Heart left ventricle (tissue), 16 donors: Measurements from ENCODE around the gene FAAH. TPM values are rescaled to one million over a fixed set of nuclear protein-coding genes. Genes with fewer than 3 reads are reported as not detected.

Source experiments
- ATAC-seq, 4 donors: fragments of 200-7000 bp; cut with Tn5 transposase; one replicate each; pipeline ENCODE4 v1.9.1; 2020 to 2022; ENCODE audit warnings: moderate library complexity in 4 of 4, mild to moderate bottlenecking in 3 of 4, moderate number of reproducible peaks in 1 of 4
- DNase-seq, 5 donors: peaks; one replicate each; pipeline ENCODE4 v3.0.0-alpha.2; 2020
- H3K27ac ChIP-seq, 12 donors: fragments of 200-600 bp; sonication (generic) in 4 of 12; one replicate each; pipeline versions ENCODE4 v1.5.0 to v1.8.0; 2016 to 2022; ENCODE audit warnings: mild to moderate bottlenecking in 2 of 12
- H3K27me3 ChIP-seq, 9 donors: fragments of 200-600 bp; sonication (generic) in 2 of 9; one replicate each; pipeline versions ENCODE4 v1.5.1 to v1.8.0; 2016 to 2022; ENCODE audit warnings: mild to moderate bottlenecking in 3 of 9
- H3K36me3 ChIP-seq, 9 donors: fragments of 200-600 bp; sonication (generic) in 2 of 9; one replicate each; pipeline versions ENCODE4 v1.5.0 to v1.8.0; 2018 to 2022; ENCODE audit warnings: mild to moderate bottlenecking in 2 of 9
- H3K4me1 ChIP-seq, 12 donors: fragments of 200-600 bp; sonication (generic) in 4 of 12; one replicate each; pipeline versions ENCODE4 v1.5.0 to v1.8.0; 2016 to 2022; ENCODE audit warnings: mild to moderate bottlenecking in 3 of 12
- H3K4me3 ChIP-seq, 12 donors: fragments of 200-600 bp; sonication (generic) in 4 of 12; one replicate each; pipeline versions ENCODE4 v1.5.0 to v1.8.0; 2017 to 2022; ENCODE audit warnings: mild to moderate bottlenecking in 9 of 12, moderate library complexity in 4 of 12
- H3K9me3 ChIP-seq, 12 donors: fragments of 200-600 bp; sonication (generic) in 4 of 12; one replicate each; pipeline versions ENCODE4 v1.5.0 to v1.8.0; 2016 to 2022; ENCODE audit warnings: mild to moderate bottlenecking in 1 of 12
- CTCF ChIP-seq, 12 donors: fragments of 200-600 bp; sonication (generic) in 4 of 12; IDR thresholded peaks; one replicate each; pipeline versions ENCODE4 v1.5.0 to v1.8.0; 2018 to 2022; ENCODE audit warnings: antibody characterized with exemption in 12 of 12, mild to moderate bottlenecking in 5 of 12
- POLR2A ChIP-seq, 2 donors: fragments of 450-650 bp; IDR thresholded peaks; one replicate each; pipeline ENCODE4 v1.6.1; 2017; ENCODE audit warnings: antibody characterized with exemption in 2 of 2, mild to moderate bottlenecking in 2 of 2, moderate library complexity in 2 of 2
- WGBS, 4 donors: extraction: QIAGEN DNeasy Blood & Tissue Kit in 2 of 4; methylation state at CpG; one replicate each; pipeline versions ENCODE4 v1.1.5 to v1.1.7; 2013 to 2018; 5-methylcytosine and 5-hydroxymethylcytosine counted together
- intact Hi-C, 10 donors: fragments of 100-400 bp; cut with DNase I; formaldehyde crosslinking; loops; one replicate each; pipeline versions ENCODE4 v1.11.1 to v1.14.2; 2022
- polyA plus RNA-seq, 2 donors: library from polyadenylated mRNA; stranded (reverse); fragments of 200-250 nt; gene quantifications; one replicate each; pipeline ENCODE4 v1.2.3, GENCODE V29; 2013
- total RNA-seq, 9 donors: library from RNA; depleted of rRNA in 2 of 9; stranded (reverse); fragments of >200 nt in 2 of 9; fragmentation: NEBNext Ultra II Directional in 3 of 9; extraction: Animal tissue kit (Norgen Biotek cat#: 25700) in 3 of 9; gene quantifications; one replicate each; pipeline versions ENCODE4 v1.1.0 to v1.2.4, GENCODE V29; 2016 to 2023
- donor health status: ischemic (EF 13 %, LVEDD 7.1; RV severe dilation, severe dysfunction).
- donor health status: healthy with polysubstance abuse.
- donor health status: DM: no; HTN: yes; CAD: no.
- donor health status: DM: no; HTN: no; CAD: no.
- donor health status: ischemic (EF 25% LVEDD 6.9; RV normal size, moderate dysfunction).
- donor health status: ischemic (EF 25% LVEDD 5.7; RV mildly dilated, moderate dysfunction).
- donor health status: healthy.
- donor health status: DM: yes; HTN: yes; CAD: no.
- donor health status: ischemic (EF 35%, LVEDD 5.7; RV mildly dilated, moderate dysfunction).
- donor health status: nonischemic (EF 11% LVEDD 7.7; RV severe dilation, severe dysfunction).
- donor health status: DM: yes; HTN: yes; CAD: no.
- donor health status: PGD.
- donor health status: ischemic (EF 29% LVEDD 5.4; RV normal size, mild dysfunction).
- donor health status: nonischemic (EF 23%, LVEDD 6.1; RV moderate dilation, normal function).

FAAH gene
- total and polyA plus RNA-seq, 11 donors: 1.9 to 8.0 (median 3.5) TPM

- ATAC-seq (no peak), DNase-seq (no peak)
- WGBS, 4 donors: 86 to 100% (median 98%) methylated on average over 1 of the region's 1 CpG
- TF ChIP-seq CTCF (IDR thresholded peaks at IDR 0.05) (no peak), POLR2A (IDR thresholded peaks at IDR 0.05) (no peak)
- H3K27me3 ChIP-seq: no peaks in the 10 kb centered on the region
- no peak overlapping the region for H3K4me3 ChIP-seq
- intact Hi-C loops: loop anchor here in 2 of 10 donors (5.0 to 10.0 kb wide), 2 partner anchors 308 to 316 kb away; partner anchors contain the start of gene EFCAB14 (in 1 of the 2)
- no peaks in the 10 kb centered on the region for H3K9me3 ChIP-seq
- H3K4me1 ChIP-seq: peaks cover 0 to 22% (median 4%) of the 10 kb centered on the region in 12 donors
- no peaks in the 10 kb centered on the region for H3K36me3 ChIP-seq
- no peak overlapping the region for H3K27ac ChIP-seq
Observed at GRCh38 chr1:46409063-46409372, 14.9 kb downstream of the FAAH start.

DNA sequence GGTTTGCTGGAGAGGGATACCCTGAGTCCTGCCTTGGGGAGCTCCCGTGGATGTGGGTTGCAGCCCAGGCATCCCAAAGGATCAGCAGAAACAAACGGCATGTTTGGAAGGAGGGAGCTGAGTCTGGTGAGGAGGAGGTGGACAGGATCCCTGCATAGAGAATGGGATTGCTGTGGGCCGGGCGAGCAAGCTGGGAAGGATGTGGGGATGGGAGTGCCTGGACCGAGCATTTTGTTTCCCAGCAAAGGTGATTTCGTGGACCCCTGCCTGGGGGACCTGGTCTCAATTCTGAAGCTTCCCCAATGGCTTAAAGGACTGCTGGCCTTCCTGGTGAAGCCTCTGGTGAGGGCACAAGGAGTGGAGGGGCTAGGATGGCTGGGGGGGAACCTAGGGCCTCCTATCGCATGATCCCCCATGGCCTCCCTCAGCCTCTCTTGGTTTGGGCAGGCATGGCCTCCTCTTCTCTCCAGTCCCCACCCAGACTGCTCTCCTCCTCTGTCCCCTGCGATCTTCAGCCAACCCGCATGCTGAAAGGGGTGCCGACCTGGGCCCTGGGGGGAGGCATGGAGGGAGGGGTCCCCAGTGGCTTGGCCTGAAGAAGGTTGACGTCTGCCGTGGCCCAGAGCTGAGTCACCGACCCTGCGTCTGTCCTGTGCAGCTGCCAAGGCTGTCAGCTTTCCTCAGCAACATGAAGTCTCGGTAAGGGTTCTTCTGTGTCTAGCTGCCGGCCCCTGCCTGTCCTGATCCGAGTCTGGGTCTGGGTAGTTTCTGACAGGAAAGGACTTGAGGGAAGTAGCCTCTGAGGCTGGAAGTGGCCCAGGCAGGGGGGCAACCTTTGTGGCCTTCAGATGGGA lies 16.3 kb downstream of the FAAH start:
- Histone ChIP-seq H3K4me3 (no peak overlapping the region), H3K27me3 (no peaks in the 10 kb centered on the region), H3K4me1 (peaks cover 0 to 11% (median 4%) of the 10 kb centered on the region in 12 donors), H3K9me3 (no peaks in the 10 kb centered on the region), H3K27ac (no peak overlapping the region), H3K36me3 (no peaks in the 10 kb centered on the region)
- 85 to 90% (median 89%) methylated on average over 12 to 17 of the region's 17 CpGs for WGBS, 4 donors
- ATAC-seq (no peak), DNase-seq (peak in 1 of 5 donors; percentile 59)
- intact Hi-C loops: no loop called here
- TF ChIP-seq CTCF (IDR thresholded peaks at IDR 0.05) (no peak), POLR2A (IDR thresholded peaks at IDR 0.05) (no peak)

DNA sequence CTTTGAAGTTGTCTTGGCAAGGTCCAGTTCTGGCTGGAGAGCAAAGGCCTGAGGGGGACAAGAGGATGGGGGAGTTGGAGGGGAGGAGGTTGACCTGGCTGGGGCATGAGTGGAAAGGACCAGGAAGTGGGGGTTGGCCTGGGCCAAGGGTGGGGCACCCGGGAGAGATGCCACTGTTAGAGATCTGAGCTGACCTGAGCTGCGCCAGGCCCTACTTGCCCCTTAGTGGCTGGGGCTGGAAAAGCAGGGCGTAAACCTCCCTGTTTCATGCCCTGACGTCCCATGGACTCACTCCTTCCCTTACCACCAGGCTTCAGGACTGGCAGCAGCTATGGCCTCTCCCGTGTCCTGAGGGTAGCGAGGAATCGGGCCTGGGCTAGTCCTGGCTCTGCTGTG lies 16.9 kb downstream of the FAAH start:
- no peaks in the 10 kb centered on the region for H3K9me3 ChIP-seq
- H3K4me1 ChIP-seq: peaks cover 0 to 9% (median 3%) of the 10 kb centered on the region in 12 donors
- DNase-seq: no peak
- TF ChIP-seq CTCF (IDR thresholded peaks at IDR 0.05): no peak
- no peaks in the 10 kb centered on the region for H3K27me3 ChIP-seq
- H3K36me3 ChIP-seq: no peaks in the 10 kb centered on the region
- WGBS, 4 donors: 90 to 97% (median 92%) methylated on average over 7 of the region's 7 CpGs
- intact Hi-C loops: no loop called here
- no peak for ATAC-seq
- H3K27ac ChIP-seq: no peak overlapping the region
- H3K4me3 ChIP-seq: no peak overlapping the region

DNA sequence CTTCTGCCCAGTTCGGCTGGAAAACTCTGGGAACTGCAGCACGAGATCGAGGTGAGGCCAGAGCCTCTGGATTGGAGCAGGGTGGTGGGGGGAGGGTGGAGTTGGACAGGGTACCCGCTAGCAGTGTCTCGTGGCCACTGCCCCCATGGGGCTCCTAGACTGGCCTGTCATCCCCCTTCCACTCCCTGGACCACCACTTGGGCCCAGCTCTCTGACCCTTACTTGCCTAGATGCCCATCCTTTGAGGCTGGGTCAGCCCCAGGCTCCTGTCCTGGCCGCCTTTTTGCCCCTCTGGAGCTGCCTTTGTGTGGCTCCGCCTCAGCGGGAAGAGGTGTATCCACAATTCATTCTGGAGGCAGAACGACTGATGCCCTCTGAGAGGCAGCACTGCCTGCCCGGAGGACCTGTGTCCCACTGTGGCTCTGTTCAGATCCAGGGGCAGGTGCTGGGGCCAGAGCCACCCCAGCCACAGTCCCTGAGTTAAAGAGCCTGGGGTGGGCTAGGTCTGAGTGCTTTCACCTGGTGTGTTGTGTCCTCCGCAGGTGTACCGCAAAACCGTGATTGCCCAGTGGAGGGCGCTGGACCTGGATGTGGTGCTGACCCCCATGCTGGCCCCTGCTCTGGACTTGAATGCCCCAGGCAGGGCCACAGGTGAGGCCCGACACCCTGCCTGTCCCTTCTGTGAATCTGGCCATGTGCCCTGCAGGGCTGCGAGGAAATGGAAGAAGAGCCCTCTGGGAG lies 17.7 kb downstream of the FAAH start:
- ATAC-seq (no peak), DNase-seq (peak in 1 of 5 donors; percentile 48)
- H3K27ac ChIP-seq: no peak overlapping the region
- H3K27me3 ChIP-seq: no peaks in the 10 kb centered on the region
- no peaks in the 10 kb centered on the region for H3K36me3 ChIP-seq
- WGBS, 4 donors: 88 to 91% (median 89%) methylated on average over 14 to 16 of the region's 16 CpGs
- peaks cover 0 to 2% (median 0%) of the 10 kb centered on the region in 12 donors for H3K4me1 ChIP-seq
- H3K4me3 ChIP-seq: no peak overlapping the region
- intact Hi-C loops: no loop called here
- peak in 2 of 12 donors; percentile 11 to 18 for TF ChIP-seq CTCF (IDR thresholded peaks at IDR 0.05)
- no peak for TF ChIP-seq POLR2A (IDR thresholded peaks at IDR 0.05)
- H3K9me3 ChIP-seq: no peaks in the 10 kb centered on the region
